T-helper 2 cell treated with Interferon-gamma antibody and Interleukin-4, amounts not matched to agents 5 μg/mL and 100 μg/mL, for 36 hours (primary cell): ENCODE results near the gene RPS25.
"Not testable (repeated sequence)": the region's sequence is repeated elsewhere in the genome, so short reads cannot be mapped to it uniquely, and the experiment has no call there.

ENCODE experiments used
- DNase-seq: peaks from one replicate; pipeline ENCODE4 v3.0.0; 2021; ENCODE audit warnings: low spot score
- H3K27ac Mint-ChIP-seq: one replicate; pipeline ENCODE4 v1.8.0; 2021; ENCODE audit warnings: mild to moderate bottlenecking, mixed read lengths
- H3K27me3 Mint-ChIP-seq: one replicate; pipeline ENCODE4 v1.8.0; 2021; ENCODE audit warnings: low read depth, mixed read lengths
- H3K36me3 Mint-ChIP-seq: one replicate; pipeline ENCODE4 v1.8.0; 2021; ENCODE audit warnings: low read depth, mixed read lengths
- H3K4me1 Mint-ChIP-seq: one replicate; pipeline ENCODE4 v1.8.0; 2021; ENCODE audit warnings: low read depth, mixed read lengths
- H3K4me3 Mint-ChIP-seq: one replicate; pipeline ENCODE4 v1.8.0; 2022; ENCODE audit warnings: mild to moderate bottlenecking, moderate library complexity, mixed read lengths
- H3K9me3 Mint-ChIP-seq: one replicate; pipeline ENCODE4 v1.8.0; 2021; ENCODE audit warnings: mixed read lengths

RPS25 gene

GRCh38 chr11:118988280-118988679, 29.9 kb downstream of the RPS25 start:
- no peak overlapping the region for H3K27ac Mint-ChIP-seq
- no peak for DNase-seq
- H3K4me1 Mint-ChIP-seq, result peaks cover 2% of the 10 kb centered on the region
- H3K36me3 Mint-ChIP-seq, result peaks cover 7% of the 10 kb centered on the region
- H3K4me3 Mint-ChIP-seq, result no peak overlapping the region
- no peaks in the 10 kb centered on the region for H3K27me3 Mint-ChIP-seq
- H3K9me3 Mint-ChIP-seq, result no peaks in the 10 kb centered on the region

- H3K4me3 Mint-ChIP-seq, result no peak overlapping the region
- no peaks in the 10 kb centered on the region for H3K36me3 Mint-ChIP-seq
- H3K4me1 Mint-ChIP-seq, result peaks cover 2% of the 10 kb centered on the region
- no peak for DNase-seq
- H3K9me3 Mint-ChIP-seq, result no peaks in the 10 kb centered on the region
- no peaks in the 10 kb centered on the region for H3K27me3 Mint-ChIP-seq
- H3K27ac Mint-ChIP-seq, result no peak overlapping the region
These were observed 33.3 kb downstream of the RPS25 start for GRCh38 chr11:118984825-118985224.

GRCh38 chr11:118984337-118984736, 33.8 kb downstream of the RPS25 start:
- not testable (repeated sequence) for H3K4me1 Mint-ChIP-seq, H3K36me3 Mint-ChIP-seq, H3K27ac Mint-ChIP-seq, H3K4me3 Mint-ChIP-seq, H3K9me3 Mint-ChIP-seq, DNase-seq, H3K27me3 Mint-ChIP-seq

GRCh38 chr11:118980191-118980881, 37.8 kb downstream of the RPS25 start:
- Mint-ChIP-seq H3K36me3 (no peaks in the 10 kb centered on the region), H3K4me3 (no peak overlapping the region), H3K27ac (no peak overlapping the region), H3K4me1 (no peaks in the 10 kb centered on the region), H3K9me3 (no peaks in the 10 kb centered on the region), H3K27me3 (peaks cover 6% of the 10 kb centered on the region)
- DNase-seq, result no peak

- Mint-ChIP-seq H3K9me3 (no peaks in the 10 kb centered on the region), H3K27me3 (peaks cover 14% of the 10 kb centered on the region), H3K4me3 (no peak overlapping the region), H3K36me3 (no peaks in the 10 kb centered on the region), H3K27ac (no peak overlapping the region), H3K4me1 (no peaks in the 10 kb centered on the region)
- DNase-seq, result no peak
These were observed 38.7 kb downstream of the RPS25 start for GRCh38 chr11:118979434-118979833.

GRCh38 chr11:118975771-118976709, 42.1 kb downstream of the RPS25 start:
- Mint-ChIP-seq H3K4me1 (no peaks in the 10 kb centered on the region), H3K9me3 (no peaks in the 10 kb centered on the region), H3K4me3 (no peak overlapping the region), H3K27ac (no peak overlapping the region), H3K27me3 (peaks cover 15% of the 10 kb centered on the region), H3K36me3 (no peaks in the 10 kb centered on the region)
- no peak for DNase-seq

- H3K9me3 Mint-ChIP-seq, result no peaks in the 10 kb centered on the region
- peaks cover 21% of the 10 kb centered on the region for H3K27me3 Mint-ChIP-seq
- DNase-seq, result no peak
- H3K4me3 Mint-ChIP-seq, result no peak overlapping the region
- no peaks in the 10 kb centered on the region for H3K36me3 Mint-ChIP-seq
- H3K27ac Mint-ChIP-seq, result no peak overlapping the region
- H3K4me1 Mint-ChIP-seq, result no peaks in the 10 kb centered on the region
These were observed 44.2 kb downstream of the RPS25 start for GRCh38 chr11:118973985-118974384.

- no peaks in the 10 kb centered on the region for H3K4me1 Mint-ChIP-seq
- no peaks in the 10 kb centered on the region for H3K9me3 Mint-ChIP-seq
- H3K4me3 Mint-ChIP-seq, result no peak within 1 kb of the TSS
- no peak for DNase-seq
- no peak within 1 kb of the TSS for H3K27ac Mint-ChIP-seq
- peaks cover 17% of the 10 kb centered on the region for H3K27me3 Mint-ChIP-seq
- H3K36me3 Mint-ChIP-seq, result no peaks in the 10 kb centered on the region
These were observed 46.5 kb downstream of the RPS25 start, which contains the start of gene FOXR1 for GRCh38 chr11:118971646-118972045. Gene FOXR1 (plus strand): TSS chr11:118971761. CDS start chr11:118971932, 171 bp downstream.

- H3K4me3 Mint-ChIP-seq, DNase-seq, H3K9me3 Mint-ChIP-seq, H3K27ac Mint-ChIP-seq, H3K36me3 Mint-ChIP-seq, H3K4me1 Mint-ChIP-seq, H3K27me3 Mint-ChIP-seq: not testable (repeated sequence)
These were observed 48.6 kb downstream of the RPS25 start for GRCh38 chr11:118969508-118969907.
